ENCODE measurements around the gene ANKFY1. TPM values are rescaled to one million over a fixed set of nuclear protein-coding genes. Genes with fewer than 3 reads are reported as not detected.

Gene ANKFY1
- total RNA-seq, 1 donor from 2014 or later = 70.3 TPM

DNA sequence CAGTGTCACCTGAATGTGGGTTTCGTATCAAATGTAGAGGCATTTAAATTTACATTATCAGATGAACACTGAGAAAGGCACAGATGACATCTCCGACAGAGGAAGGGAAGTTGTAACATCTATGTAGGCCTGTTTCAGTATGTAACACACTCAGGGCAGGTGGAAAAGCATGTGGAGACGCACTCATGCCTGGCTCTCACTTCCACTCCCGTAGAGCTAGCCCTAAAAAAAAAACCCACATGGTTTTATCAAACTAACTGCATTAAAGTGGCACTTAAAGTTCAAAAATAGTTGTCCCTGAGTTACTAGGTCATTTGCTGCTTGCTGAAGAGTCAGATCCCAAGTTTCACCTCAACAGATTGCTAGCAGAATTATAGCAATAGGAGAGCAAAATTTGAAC lies 6.1 kb upstream of the ANKFY1 start:
- DNase-seq = no peak
- TF ChIP-seq, protein P1, sequence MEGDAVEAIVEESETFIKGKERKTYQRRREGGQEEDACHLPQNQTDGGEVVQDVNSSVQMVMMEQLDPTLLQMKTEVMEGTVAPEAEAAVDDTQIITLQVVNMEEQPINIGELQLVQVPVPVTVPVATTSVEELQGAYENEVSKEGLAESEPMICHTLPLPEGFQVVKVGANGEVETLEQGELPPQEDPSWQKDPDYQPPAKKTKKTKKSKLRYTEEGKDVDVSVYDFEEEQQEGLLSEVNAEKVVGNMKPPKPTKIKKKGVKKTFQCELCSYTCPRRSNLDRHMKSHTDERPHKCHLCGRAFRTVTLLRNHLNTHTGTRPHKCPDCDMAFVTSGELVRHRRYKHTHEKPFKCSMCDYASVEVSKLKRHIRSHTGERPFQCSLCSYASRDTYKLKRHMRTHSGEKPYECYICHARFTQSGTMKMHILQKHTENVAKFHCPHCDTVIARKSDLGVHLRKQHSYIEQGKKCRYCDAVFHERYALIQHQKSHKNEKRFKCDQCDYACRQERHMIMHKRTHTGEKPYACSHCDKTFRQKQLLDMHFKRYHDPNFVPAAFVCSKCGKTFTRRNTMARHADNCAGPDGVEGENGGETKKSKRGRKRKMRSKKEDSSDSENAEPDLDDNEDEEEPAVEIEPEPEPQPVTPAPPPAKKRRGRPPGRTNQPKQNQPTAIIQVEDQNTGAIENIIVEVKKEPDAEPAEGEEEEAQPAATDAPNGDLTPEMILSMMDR (IDR thresholded peaks at IDR 0.05) = no peak
- no peaks in the 10 kb centered on the region for H3K9me3 ChIP-seq
- H3K27me3 ChIP-seq (ENCODE audit: low read depth) = no peaks in the 10 kb centered on the region
- no peak overlapping the region for H3K27ac ChIP-seq
- intact Hi-C loops (cut with DNase I) = no loop called here
- ATAC-seq = no peak
- peaks cover 32% of the 10 kb centered on the region for H3K36me3 ChIP-seq
- no peak overlapping the region for H3K4me3 ChIP-seq
- peaks cover under 1% of the 10 kb centered on the region for H3K4me1 ChIP-seq

DNA sequence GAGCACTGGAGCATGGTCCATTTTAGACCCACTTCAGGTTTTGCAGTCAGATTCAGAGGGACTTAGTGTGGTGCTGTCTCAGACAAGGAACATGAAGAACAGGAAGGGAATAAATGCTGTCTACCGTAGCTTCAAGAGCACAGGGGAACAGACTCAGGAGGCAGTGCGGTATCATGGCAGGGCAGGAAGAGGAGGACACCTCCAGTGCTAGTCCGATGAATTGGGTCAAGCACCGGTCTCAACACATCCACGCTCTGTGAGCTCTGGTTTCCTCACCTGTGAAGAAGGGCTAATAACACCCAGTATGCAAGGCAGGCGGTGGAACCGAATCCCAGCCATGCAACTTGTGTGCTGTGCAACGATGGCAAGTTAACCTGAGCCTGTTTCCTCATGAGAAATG lies 3.6 kb upstream of the ANKFY1 start:
- H3K9me3 ChIP-seq = no peaks in the 10 kb centered on the region
- ATAC-seq = no peak

DNA sequence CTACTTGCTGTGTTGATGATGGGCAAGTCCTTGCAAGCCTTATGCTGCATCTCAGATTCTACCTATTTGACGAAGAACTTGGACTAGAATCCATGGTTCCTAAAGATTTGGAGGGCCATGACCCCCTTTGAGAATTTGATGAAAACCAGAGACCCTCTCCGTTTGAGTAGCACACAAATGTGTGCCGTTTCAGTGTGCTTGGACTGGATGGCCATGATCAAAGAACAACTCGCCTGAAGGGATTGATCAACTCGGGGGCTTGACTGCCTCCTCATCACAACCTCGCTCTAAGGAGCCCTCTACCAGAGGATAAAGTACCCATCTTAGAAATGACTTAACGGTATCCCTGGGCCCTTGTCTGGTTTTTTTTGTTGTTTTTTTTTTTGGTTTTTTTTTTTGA lies 2.8 kb upstream of the ANKFY1 start:
- Histone ChIP-seq H3K36me3 (peaks cover 18% of the 10 kb centered on the region), H3K4me3 (no peak overlapping the region), H3K4me1 (peaks cover 25% of the 10 kb centered on the region), H3K9me3 (no peaks in the 10 kb centered on the region), H3K27ac (no peak overlapping the region), H3K27me3 (ENCODE audit: low read depth) (no peaks in the 10 kb centered on the region)
- TF ChIP-seq, protein P1 (IDR thresholded peaks at IDR 0.05) = no peak
- ATAC-seq (no peak), DNase-seq (no peak)
- intact Hi-C loops (cut with DNase I) = no loop called here

More for the DNA sequence above, 3.6 kb upstream of the ANKFY1 start:
- no peak for DNase-seq
- Histone ChIP-seq H3K27ac (no peak overlapping the region), H3K4me1 (peaks cover 16% of the 10 kb centered on the region), H3K4me3 (no peak overlapping the region), H3K27me3 (ENCODE audit: low read depth) (no peaks in the 10 kb centered on the region), H3K36me3 (peaks cover 26% of the 10 kb centered on the region)
- TF ChIP-seq, protein P1 (IDR thresholded peaks at IDR 0.05) = no peak
- intact Hi-C loops (cut with DNase I) = no loop called here

DNA sequence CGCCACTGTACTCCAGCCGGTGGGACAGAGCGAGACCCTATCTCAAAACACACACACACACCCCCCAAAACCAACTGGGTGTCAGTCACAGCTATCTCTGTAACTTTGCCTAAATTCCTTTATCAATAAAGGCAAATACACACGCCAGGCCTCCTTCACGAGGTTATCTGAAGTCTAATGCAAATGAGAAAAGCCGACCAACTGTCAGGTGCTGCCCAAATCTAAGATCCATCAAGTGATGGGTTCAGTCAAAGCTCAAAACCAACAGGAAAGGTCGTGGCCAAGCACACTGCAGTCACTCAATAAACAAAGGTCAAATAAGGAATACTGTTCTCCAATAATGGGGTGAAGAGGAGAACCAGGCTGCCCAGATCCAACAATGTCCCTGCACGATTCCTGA lies 1.1 kb downstream of the ANKFY1 start:
- H3K27ac ChIP-seq = peak overlapping the region; percentile 88
- DNase-seq (no peak), ATAC-seq (no peak)
- H3K4me1 ChIP-seq = peaks cover 27% of the 10 kb centered on the region
- H3K9me3 ChIP-seq = peaks cover 9% of the 10 kb centered on the region
- no peaks in the 10 kb centered on the region for H3K27me3 ChIP-seq (ENCODE audit: low read depth)
- intact Hi-C loops (cut with DNase I) = no loop called here
- peak overlapping the region; percentile 83 for H3K4me3 ChIP-seq
- TF ChIP-seq, protein P1 (IDR thresholded peaks at IDR 0.05) = no peak
- H3K36me3 ChIP-seq = peaks cover 4% of the 10 kb centered on the region

DNA sequence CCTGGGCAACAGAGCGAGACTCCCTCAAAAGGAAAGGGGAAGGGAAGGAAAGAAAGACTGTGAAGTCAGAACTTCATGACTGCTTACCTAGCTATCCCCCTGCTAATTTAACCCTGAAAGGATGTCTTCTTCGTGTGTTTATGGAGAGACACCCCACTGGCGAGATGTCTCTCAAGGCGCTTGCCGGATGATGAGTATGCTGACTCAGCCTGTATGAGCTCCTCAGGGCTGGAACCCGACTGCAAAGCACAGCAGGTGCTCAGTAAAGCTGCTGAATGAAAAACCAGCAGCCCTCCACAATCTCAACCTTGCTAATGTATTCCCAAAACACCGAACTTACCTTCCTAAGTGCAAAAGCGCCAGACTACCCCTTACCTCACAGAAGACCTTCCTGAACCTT lies 2.3 kb downstream of the ANKFY1 start:
- peaks cover 9% of the 10 kb centered on the region for H3K9me3 ChIP-seq
- H3K27me3 ChIP-seq (ENCODE audit: low read depth) = no peaks in the 10 kb centered on the region
- TF ChIP-seq, protein P1 (IDR thresholded peaks at IDR 0.05) = no peak
- no peaks in the 10 kb centered on the region for H3K36me3 ChIP-seq
- no peak for DNase-seq
- intact Hi-C loops (cut with DNase I) = no loop called here
- no peak overlapping the region for H3K27ac ChIP-seq
- ATAC-seq = no peak
- no peak overlapping the region for H3K4me3 ChIP-seq
- peaks cover 27% of the 10 kb centered on the region for H3K4me1 ChIP-seq

DNA sequence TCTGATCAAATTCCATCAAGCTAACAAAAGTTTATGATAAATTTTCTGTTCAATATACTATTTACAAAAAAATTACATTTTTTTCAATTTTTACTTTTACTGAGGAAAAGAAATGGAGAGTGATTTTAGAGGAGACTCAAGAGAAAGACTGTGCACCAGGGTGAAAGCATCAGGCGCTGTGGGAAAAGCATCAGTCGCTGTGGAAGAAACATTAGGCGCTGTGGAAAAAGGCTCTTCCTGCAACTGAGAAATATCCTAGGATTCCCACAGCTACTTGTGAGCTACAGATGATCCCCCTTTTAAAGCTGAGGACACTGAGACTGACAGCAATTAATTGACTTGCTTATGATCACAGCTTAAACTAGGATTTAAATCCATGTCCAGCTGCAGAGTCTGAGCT lies 4.9 kb downstream of the ANKFY1 start:
- intact Hi-C loops (cut with DNase I) = no loop called here
- no peak for ATAC-seq
- Histone ChIP-seq H3K27me3 (ENCODE audit: low read depth) (no peaks in the 10 kb centered on the region), H3K4me1 (peaks cover 19% of the 10 kb centered on the region), H3K9me3 (peaks cover 9% of the 10 kb centered on the region), H3K36me3 (no peaks in the 10 kb centered on the region), H3K4me3 (no peak overlapping the region), H3K27ac (no peak overlapping the region)
- TF ChIP-seq, protein P1 (IDR thresholded peaks at IDR 0.05) = no peak
- no peak for DNase-seq

Data from lower lobe of right lung (tissue), 2 donors.